Mammary epithelial cell (primary cell): ENCODE data around the gene PRIMA1.

Source experiments
- CTCF ChIP-seq, 2 donors: IDR thresholded peaks in 1 of 2; conservative IDR thresholded peaks in 1 of 2; 2 replicates each; pipeline ENCODE4 v1.5.1; 2011 to 2012; ENCODE audit warnings: inconsistent platforms in 2 of 2, low read length in 2 of 2, mild to moderate bottlenecking in 2 of 2, control low read depth in 1 of 2, low read depth in 1 of 2; ENCODE audit not compliant: insufficient read depth in 1 of 2; ENCODE audit errors: extremely low read depth in 1 of 2
- EZH2 ChIP-seq: IDR thresholded peaks from 2 replicates; pipeline ENCODE4 v1.6.1; 2012; ENCODE audit warnings: low read length, inconsistent platforms, borderline replicate concordance

GRCh38 chr14:93775158-93775557 lies 13.1 kb downstream of the PRIMA1 start:
- TF ChIP-seq EZH2 (no peak), CTCF (conservative IDR thresholded peaks at IDR 0.05 in 1 of 2, IDR thresholded peaks at IDR 0.05 in 1 of 2; ENCODE audit: extremely low read depth in 1 of 2, insufficient read depth in 1 of 2, low read depth in 1 of 2, low read length in 2 of 2) (no peak)
